Astrocyte (in vitro differentiated cells and primary cell): ENCODE data around the gene PRKAR2B. TPM values are rescaled to one million over a fixed set of nuclear protein-coding genes. Genes with fewer than 3 reads are reported as not detected.

Source experiments
- DNase-seq: peaks from one replicate; pipeline ENCODE4 v3.0.0-alpha.2; 2010; ENCODE audit warnings: low read depth
- FAIRE-seq: peaks from 2 replicates; lab custom pipeline; 2011; peaks lifted over from hg19 to GRCh38; lab: Jason Lieb, UNC
- H2AFZ ChIP-seq: 2 replicates; pipeline ENCODE4 v1.6.0; 2012; ENCODE audit warnings: low read depth, low read length, inconsistent platforms
- H3K27ac ChIP-seq: 2 replicates; pipeline ENCODE4 v1.5.1; 2011; ENCODE audit warnings: low read depth, low read length, inconsistent platforms
- H3K27me3 ChIP-seq: 2 replicates; pipeline ENCODE4 v1.6.0; 2011; ENCODE audit warnings: low read length, inconsistent platforms; ENCODE audit not compliant: insufficient read depth
- H3K36me3 ChIP-seq: 2 replicates; pipeline ENCODE4 v1.5.1; 2011; ENCODE audit warnings: low read length, inconsistent platforms; ENCODE audit not compliant: insufficient read depth
- H3K4me1 ChIP-seq: 2 replicates; pipeline ENCODE4 v1.5.1; 2011; ENCODE audit warnings: low read length, inconsistent platforms; ENCODE audit not compliant: insufficient read depth
- H3K4me2 ChIP-seq: 2 replicates; pipeline ENCODE4 v1.6.0; 2012; ENCODE audit warnings: low read length, inconsistent platforms
- H3K4me3 ChIP-seq: 2 replicates; pipeline ENCODE4 v1.5.1; 2011; ENCODE audit warnings: low read depth, mild to moderate bottlenecking, low read length, inconsistent platforms; ENCODE audit not compliant: insufficient read depth
- H3K79me2 ChIP-seq: 2 replicates; pipeline ENCODE4 v1.6.0; 2012; ENCODE audit warnings: mild to moderate bottlenecking, low read length, inconsistent platforms; ENCODE audit not compliant: insufficient read depth
- H3K9ac ChIP-seq: 2 replicates; pipeline ENCODE4 v1.6.0; 2012; ENCODE audit warnings: mild to moderate bottlenecking, low read length, inconsistent platforms
- H3K9me3 ChIP-seq: 2 replicates; pipeline ENCODE4 v1.5.1; 2012; ENCODE audit warnings: low read depth, mild to moderate bottlenecking, low read length, inconsistent platforms; ENCODE audit not compliant: insufficient read depth
- H4K20me1 ChIP-seq: 2 replicates; pipeline ENCODE4 v1.6.0; 2012; ENCODE audit warnings: low read length, inconsistent platforms; ENCODE audit not compliant: insufficient read depth
- H3K27ac Mint-ChIP-seq: one replicate; pipeline ENCODE4 v1.8.0; 2021; ENCODE audit warnings: mild to moderate bottlenecking, mixed read lengths; ENCODE audit not compliant: unreplicated experiment
- H3K27me3 Mint-ChIP-seq: one replicate; pipeline ENCODE4 v1.8.0; 2021; ENCODE audit warnings: low read depth, mixed read lengths; ENCODE audit not compliant: unreplicated experiment
- H3K36me3 Mint-ChIP-seq: one replicate; pipeline ENCODE4 v1.8.0; 2021; ENCODE audit warnings: low read depth, mixed read lengths; ENCODE audit not compliant: unreplicated experiment
- H3K4me1 Mint-ChIP-seq: one replicate; pipeline ENCODE4 v1.8.0; 2021; ENCODE audit warnings: low read depth, mixed read lengths; ENCODE audit not compliant: unreplicated experiment
- H3K4me3 Mint-ChIP-seq: one replicate; pipeline ENCODE4 v1.8.0; 2021; ENCODE audit warnings: mild to moderate bottlenecking, moderate library complexity, mixed read lengths; ENCODE audit not compliant: unreplicated experiment
- H3K9me3 Mint-ChIP-seq: one replicate; pipeline ENCODE4 v1.8.0; 2021; ENCODE audit warnings: mild to moderate bottlenecking, mixed read lengths; ENCODE audit not compliant: unreplicated experiment
- EZH2 ChIP-seq: IDR thresholded peaks from 2 replicates; pipeline ENCODE4 v1.6.1; 2012; ENCODE audit warnings: mild to moderate bottlenecking, low read length, inconsistent platforms; ENCODE audit not compliant: insufficient read depth
- total RNA-seq: library from RNA; stranded (reverse); gene quantifications from 2 replicates; pipeline ENCODE4 v1.2.1, GENCODE V29; 2021
- TF ChIP-seq, protein P1 (sequence below): IDR thresholded peaks from 2 replicates; pipeline ENCODE4 v1.5.1; 2011; ENCODE audit warnings: low read depth, mild to moderate bottlenecking, inconsistent platforms, low read length, moderate library complexity; ENCODE audit not compliant: insufficient read depth

The PRKAR2B gene
- total RNA-seq, 1 donor from 2014 or later = 7.6 TPM

DNA sequence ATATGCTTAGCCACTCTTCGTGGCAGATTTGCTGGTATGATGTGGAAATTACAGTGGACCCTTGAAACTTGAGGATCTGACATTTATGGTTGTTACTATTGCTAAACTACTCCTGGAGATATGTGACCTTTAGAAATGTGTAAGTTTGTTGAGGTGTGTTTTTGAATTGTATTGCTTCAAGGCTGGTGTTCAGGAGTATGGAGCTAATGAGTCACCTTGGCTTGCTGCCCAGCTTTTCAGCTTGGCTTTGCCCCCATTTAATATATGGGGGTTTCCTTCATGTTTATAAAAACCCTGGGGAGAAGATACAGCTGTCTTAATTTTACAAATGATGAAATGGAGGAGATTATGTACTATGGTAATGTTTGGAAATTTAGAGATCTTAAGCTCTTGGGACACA, 135.9 kb downstream of the PRKAR2B start:
- no peak for FAIRE-seq

DNA sequence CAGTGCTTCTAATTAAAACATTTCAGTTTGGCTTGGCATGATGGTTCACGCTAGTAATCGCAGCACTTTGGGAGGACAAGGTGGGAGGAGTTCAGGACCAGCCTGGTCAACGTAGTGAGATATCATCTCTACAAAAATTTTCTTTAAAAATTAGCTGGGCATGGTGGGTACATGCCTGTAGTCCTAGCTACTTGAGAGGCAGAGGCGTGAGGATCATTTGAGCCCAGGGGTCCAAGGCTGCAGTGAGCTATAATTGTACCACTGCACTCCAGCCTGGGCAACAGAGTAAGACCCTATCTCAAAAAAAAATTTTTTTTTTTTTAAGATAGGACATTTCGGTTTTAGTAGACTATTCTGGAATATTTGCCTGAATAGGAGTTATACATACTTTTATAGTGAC, 136.7 kb downstream of the PRKAR2B start:
- no peak overlapping the region for H3K4me3 ChIP-seq
- Mint-ChIP-seq H3K9me3 (no peaks in the 10 kb centered on the region), H3K4me1 (peaks cover 15% of the 10 kb centered on the region), H3K27ac (no peak overlapping the region), H3K36me3 (peaks cover 8% of the 10 kb centered on the region), H3K27me3 (no peaks in the 10 kb centered on the region), H3K4me3 (no peak overlapping the region)
- peaks cover 35% of the 10 kb centered on the region for H4K20me1 ChIP-seq
- H3K9ac ChIP-seq = no peak overlapping the region
- no peaks in the 10 kb centered on the region for H3K9me3 ChIP-seq
- DNase-seq = no peak
- H3K27ac ChIP-seq = no peak overlapping the region
- no peak for FAIRE-seq
- no peak overlapping the region for H3K4me2 ChIP-seq
- no peak overlapping the region for H2AFZ ChIP-seq
- peaks cover 14% of the 10 kb centered on the region for H3K36me3 ChIP-seq
- peaks cover 16% of the 10 kb centered on the region for H3K4me1 ChIP-seq
- H3K27me3 ChIP-seq = no peaks in the 10 kb centered on the region
- peaks cover 24% of the 10 kb centered on the region for H3K79me2 ChIP-seq
- TF ChIP-seq, protein P1, sequence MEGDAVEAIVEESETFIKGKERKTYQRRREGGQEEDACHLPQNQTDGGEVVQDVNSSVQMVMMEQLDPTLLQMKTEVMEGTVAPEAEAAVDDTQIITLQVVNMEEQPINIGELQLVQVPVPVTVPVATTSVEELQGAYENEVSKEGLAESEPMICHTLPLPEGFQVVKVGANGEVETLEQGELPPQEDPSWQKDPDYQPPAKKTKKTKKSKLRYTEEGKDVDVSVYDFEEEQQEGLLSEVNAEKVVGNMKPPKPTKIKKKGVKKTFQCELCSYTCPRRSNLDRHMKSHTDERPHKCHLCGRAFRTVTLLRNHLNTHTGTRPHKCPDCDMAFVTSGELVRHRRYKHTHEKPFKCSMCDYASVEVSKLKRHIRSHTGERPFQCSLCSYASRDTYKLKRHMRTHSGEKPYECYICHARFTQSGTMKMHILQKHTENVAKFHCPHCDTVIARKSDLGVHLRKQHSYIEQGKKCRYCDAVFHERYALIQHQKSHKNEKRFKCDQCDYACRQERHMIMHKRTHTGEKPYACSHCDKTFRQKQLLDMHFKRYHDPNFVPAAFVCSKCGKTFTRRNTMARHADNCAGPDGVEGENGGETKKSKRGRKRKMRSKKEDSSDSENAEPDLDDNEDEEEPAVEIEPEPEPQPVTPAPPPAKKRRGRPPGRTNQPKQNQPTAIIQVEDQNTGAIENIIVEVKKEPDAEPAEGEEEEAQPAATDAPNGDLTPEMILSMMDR = no peak
- TF ChIP-seq EZH2 = no peak

More for the DNA sequence above, 135.9 kb downstream of the PRKAR2B start:
- H3K27ac Mint-ChIP-seq = no peak overlapping the region
- H3K4me1 Mint-ChIP-seq = peaks cover 16% of the 10 kb centered on the region
- no peak for TF ChIP-seq EZH2
- TF ChIP-seq, protein P1 = no peak
- H3K27me3 Mint-ChIP-seq = no peaks in the 10 kb centered on the region
- H3K4me3 Mint-ChIP-seq = no peak overlapping the region
- H3K79me2 ChIP-seq = peaks cover 29% of the 10 kb centered on the region
- H3K36me3 Mint-ChIP-seq = peaks cover 8% of the 10 kb centered on the region
- peaks cover 9% of the 10 kb centered on the region for H3K36me3 ChIP-seq
- no peak overlapping the region for H3K4me3 ChIP-seq
- no peaks in the 10 kb centered on the region for H3K27me3 ChIP-seq
- DNase-seq = peak; percentile 60
- no peak overlapping the region for H3K27ac ChIP-seq
- peaks cover 16% of the 10 kb centered on the region for H3K4me1 ChIP-seq
- H3K4me2 ChIP-seq = no peak overlapping the region
- no peak overlapping the region for H2AFZ ChIP-seq
- no peaks in the 10 kb centered on the region for H3K9me3 Mint-ChIP-seq
- no peak overlapping the region for H3K9ac ChIP-seq
- no peaks in the 10 kb centered on the region for H3K9me3 ChIP-seq
- peaks cover 35% of the 10 kb centered on the region for H4K20me1 ChIP-seq

DNA sequence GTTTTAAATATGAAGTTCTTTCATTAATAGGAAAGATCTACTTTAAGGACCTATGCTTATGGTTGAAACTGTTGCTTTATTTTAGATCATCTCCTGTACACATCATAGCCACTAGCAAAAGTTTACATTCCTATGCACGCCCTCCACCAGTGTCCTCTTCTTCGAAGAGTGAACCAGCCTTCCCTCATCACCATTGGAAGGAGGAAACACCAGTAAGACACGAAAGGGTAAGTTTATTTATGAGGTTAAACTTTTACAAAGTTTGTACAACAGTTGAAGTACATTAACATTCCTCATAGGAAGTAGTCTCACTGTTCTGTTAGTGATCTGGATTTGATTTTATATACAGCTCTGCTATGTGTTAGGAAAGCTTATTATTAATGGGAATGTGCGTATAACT, 141.2 kb downstream of the PRKAR2B start:
- no peaks in the 10 kb centered on the region for H3K9me3 ChIP-seq
- DNase-seq (no peak), FAIRE-seq (no peak)
- H3K4me2 ChIP-seq = no peak overlapping the region
- H3K9ac ChIP-seq = no peak overlapping the region
- H3K27me3 ChIP-seq = no peaks in the 10 kb centered on the region
- Mint-ChIP-seq H3K36me3 (peaks cover 15% of the 10 kb centered on the region), H3K4me1 (peaks cover 4% of the 10 kb centered on the region), H3K27ac (no peak overlapping the region), H3K27me3 (no peaks in the 10 kb centered on the region), H3K9me3 (no peaks in the 10 kb centered on the region), H3K4me3 (no peak overlapping the region)
- no peaks in the 10 kb centered on the region for H3K79me2 ChIP-seq
- H3K4me1 ChIP-seq = peaks cover under 1% of the 10 kb centered on the region
- H3K27ac ChIP-seq = no peak overlapping the region
- H3K36me3 ChIP-seq = peaks cover 34% of the 10 kb centered on the region
- H3K4me3 ChIP-seq = no peak overlapping the region
- no peak for TF ChIP-seq EZH2
- TF ChIP-seq, protein P1 = no peak
- H4K20me1 ChIP-seq = peaks cover 12% of the 10 kb centered on the region
- no peak overlapping the region for H2AFZ ChIP-seq
